ENCODE results near the gene KIAA0513.

Gene KIAA0513

DNA sequence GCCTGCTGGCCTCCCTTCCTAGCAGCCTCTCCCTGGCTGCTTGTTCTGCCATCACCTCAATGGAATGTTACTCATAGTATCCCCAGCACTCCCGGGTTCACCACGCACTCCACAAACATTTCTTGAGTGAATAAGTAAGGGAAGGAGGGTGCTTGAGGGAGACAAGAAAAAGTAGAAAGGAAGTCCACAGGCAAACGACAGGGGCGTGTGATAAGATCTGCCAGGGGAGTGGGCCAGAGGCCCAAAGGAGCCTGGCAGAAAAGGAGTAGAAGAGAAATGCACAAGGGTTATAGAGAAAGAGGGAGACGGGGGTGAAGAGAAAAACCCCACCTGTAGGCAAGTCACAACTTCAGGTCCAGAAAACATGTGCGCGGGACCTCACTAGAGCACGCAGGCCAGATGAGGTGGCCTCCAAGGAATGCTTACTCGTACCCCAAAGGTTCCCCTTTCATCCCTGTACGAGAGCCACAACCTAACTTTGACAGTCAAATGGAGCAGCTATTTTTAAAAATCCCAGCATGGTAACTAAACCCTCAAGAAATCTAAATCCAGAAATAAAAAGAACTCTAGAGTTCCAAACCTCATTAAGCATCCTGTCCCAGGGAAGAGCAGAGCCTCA lies 22.9 kb upstream of the KIAA0513 start:
- H3K27ac ChIP-seq (ENCODE audit: low read depth, low read length), result peak overlapping the region; percentile 94
- H3K79me2 ChIP-seq (ENCODE audit: control insufficient read depth, insufficient read depth, low read length, unreplicated experiment), result peaks cover 94% of the 10 kb centered on the region
- no peaks in the 10 kb centered on the region for H3K36me3 ChIP-seq (ENCODE audit: insufficient read depth, low read length)
- H3K4me1 ChIP-seq (ENCODE audit: control insufficient read depth, insufficient read depth, low read length, unreplicated experiment), result peaks cover 69% of the 10 kb centered on the region
- peak overlapping the region; percentile 59 for H3K4me3 ChIP-seq (ENCODE audit: low read depth, low read length)
- no peaks in the 10 kb centered on the region for H3K27me3 ChIP-seq (ENCODE audit: insufficient read depth, low read length)
- peak overlapping the region; percentile 18 for H2AFZ ChIP-seq (ENCODE audit: low read length, unreplicated experiment)

DNA sequence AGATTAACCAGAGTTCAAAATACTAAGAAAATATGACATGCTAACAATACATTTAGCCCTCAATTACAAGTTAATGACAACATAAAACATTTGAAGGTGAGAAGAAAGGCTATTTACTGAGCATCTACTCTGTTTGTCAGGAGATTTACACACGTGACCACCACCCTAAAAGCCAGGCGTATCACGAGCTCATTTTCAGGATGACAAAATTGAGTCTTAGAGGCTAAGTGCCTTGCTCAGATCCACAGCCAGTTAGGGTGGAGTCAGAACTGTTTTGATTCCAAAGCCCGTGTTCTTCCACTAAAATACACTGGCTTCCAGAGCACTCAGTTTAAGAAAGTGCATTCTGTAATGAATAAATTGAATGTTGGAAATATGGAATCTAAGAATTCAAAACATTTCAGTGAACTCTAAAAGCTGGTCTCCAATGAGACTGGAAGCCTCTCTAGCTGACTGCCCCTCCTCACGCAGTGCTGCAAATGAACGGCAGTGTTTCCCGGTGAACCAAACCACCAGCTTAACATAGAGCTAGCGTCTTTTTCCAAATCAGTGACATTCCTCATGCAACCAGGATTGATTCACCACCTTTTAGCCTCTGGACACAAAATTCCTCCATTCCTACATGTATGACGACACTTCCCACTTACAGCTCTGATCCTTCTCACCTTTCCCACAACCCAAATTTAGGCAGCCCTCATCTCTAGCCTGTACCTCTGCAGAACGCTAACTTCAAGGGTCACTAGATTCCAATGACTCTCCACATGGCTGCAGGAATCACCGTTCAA lies 22.1 kb upstream of the KIAA0513 start:
- peak overlapping the region; percentile 18 for H2AFZ ChIP-seq (ENCODE audit: low read length, unreplicated experiment)
- H3K27me3 ChIP-seq (ENCODE audit: insufficient read depth, low read length), result no peaks in the 10 kb centered on the region
- peak overlapping the region; percentile 59 for H3K4me3 ChIP-seq (ENCODE audit: low read depth, low read length)
- peaks cover 94% of the 10 kb centered on the region for H3K79me2 ChIP-seq (ENCODE audit: control insufficient read depth, insufficient read depth, low read length, unreplicated experiment)
- peak overlapping the region; percentile 94 for H3K27ac ChIP-seq (ENCODE audit: low read depth, low read length)
- peaks cover 68% of the 10 kb centered on the region for H3K4me1 ChIP-seq (ENCODE audit: control insufficient read depth, insufficient read depth, low read length, unreplicated experiment)
- H3K36me3 ChIP-seq (ENCODE audit: insufficient read depth, low read length), result no peaks in the 10 kb centered on the region

DNA sequence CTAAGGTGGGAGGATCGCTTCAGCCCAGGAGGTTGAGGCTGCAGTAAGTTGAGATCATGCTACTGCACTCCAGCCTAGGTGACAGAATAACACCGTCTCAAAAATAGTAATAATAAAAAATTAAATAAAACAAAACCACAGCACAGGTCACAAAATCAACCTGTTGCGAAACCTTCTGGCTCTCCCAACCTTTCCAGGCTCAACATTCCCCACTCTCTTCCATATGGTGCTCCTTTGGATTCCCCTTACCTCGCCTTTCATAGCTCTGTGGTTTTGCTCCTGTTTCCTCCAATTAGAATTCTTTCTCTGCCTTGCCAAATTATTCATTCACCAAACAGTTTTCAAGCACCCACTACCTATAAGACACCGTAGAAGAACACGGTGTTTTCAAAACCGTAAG lies 21.0 kb upstream of the KIAA0513 start:
- H3K4me1 ChIP-seq (ENCODE audit: control insufficient read depth, insufficient read depth, low read length, unreplicated experiment), result peaks cover 59% of the 10 kb centered on the region
- H3K4me3 ChIP-seq (ENCODE audit: low read depth, low read length), result no peak overlapping the region
- H2AFZ ChIP-seq (ENCODE audit: low read length, unreplicated experiment), result no peak overlapping the region
- H3K79me2 ChIP-seq (ENCODE audit: control insufficient read depth, insufficient read depth, low read length, unreplicated experiment), result peaks cover 91% of the 10 kb centered on the region
- H3K36me3 ChIP-seq (ENCODE audit: insufficient read depth, low read length), result no peaks in the 10 kb centered on the region
- no peak overlapping the region for H3K27ac ChIP-seq (ENCODE audit: low read depth, low read length)
- H3K27me3 ChIP-seq (ENCODE audit: insufficient read depth, low read length), result no peaks in the 10 kb centered on the region

DNA sequence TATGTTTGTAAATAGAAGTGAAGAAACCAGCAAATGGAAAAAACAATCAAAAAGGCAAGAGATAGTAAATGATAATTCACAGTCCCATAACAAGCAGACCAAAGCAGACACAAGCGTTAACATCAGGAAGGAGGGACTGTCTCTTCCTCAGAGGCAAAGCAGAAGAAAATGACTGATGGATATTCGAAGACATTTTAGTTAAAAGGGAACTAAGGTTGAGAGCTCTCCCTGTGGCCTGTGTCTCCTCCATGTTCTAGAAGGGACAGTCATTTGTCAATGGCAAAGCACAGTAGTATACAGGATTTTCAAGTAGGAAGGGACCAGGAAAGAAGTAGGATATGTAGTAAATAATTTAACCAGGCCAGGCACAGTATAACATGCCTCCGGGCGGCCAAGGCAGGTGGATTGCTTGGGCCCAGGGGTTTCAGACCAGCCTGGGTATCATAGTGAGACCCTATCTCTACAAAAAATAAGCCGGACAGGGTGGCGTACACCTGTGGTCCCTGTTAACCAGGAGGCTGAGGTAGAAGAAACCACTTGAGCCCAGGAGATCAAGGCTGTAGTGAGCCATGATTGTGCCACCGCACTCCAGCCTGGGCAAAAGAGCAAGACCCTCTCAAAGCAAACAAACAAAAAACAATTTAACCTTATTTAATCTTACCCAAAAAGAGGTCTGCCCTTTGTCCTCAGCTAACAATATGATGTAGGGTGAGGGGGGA lies 19.9 kb upstream of the KIAA0513 start:
- H3K27me3 ChIP-seq (ENCODE audit: insufficient read depth, low read length), result no peaks in the 10 kb centered on the region
- no peak overlapping the region for H3K27ac ChIP-seq (ENCODE audit: low read depth, low read length)
- H3K79me2 ChIP-seq (ENCODE audit: control insufficient read depth, insufficient read depth, low read length, unreplicated experiment), result peaks cover 81% of the 10 kb centered on the region
- H3K4me3 ChIP-seq (ENCODE audit: low read depth, low read length), result no peak overlapping the region
- H2AFZ ChIP-seq (ENCODE audit: low read length, unreplicated experiment), result no peak overlapping the region
- no peaks in the 10 kb centered on the region for H3K36me3 ChIP-seq (ENCODE audit: insufficient read depth, low read length)
- H3K4me1 ChIP-seq (ENCODE audit: control insufficient read depth, insufficient read depth, low read length, unreplicated experiment), result peaks cover 49% of the 10 kb centered on the region

DNA sequence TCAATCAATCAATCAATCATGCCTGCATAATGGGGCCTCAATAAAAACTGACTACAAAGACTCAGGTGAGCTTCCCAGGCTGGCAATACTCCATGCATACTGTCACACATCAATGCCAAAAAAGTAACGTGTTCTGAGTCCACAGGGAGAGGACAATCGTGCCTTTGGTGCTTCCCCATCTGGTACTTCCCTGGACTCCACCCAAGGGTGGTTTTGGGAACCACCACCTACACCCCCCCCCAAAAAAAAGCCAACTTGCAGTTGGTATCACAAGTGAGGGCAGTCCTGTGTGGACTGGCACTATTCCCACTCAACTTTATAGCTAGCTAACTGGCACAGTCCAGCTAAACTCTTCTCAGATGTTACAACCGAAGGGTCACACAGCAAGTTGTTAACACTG lies 19.3 kb upstream of the KIAA0513 start:
- peaks cover 43% of the 10 kb centered on the region for H3K4me1 ChIP-seq (ENCODE audit: control insufficient read depth, insufficient read depth, low read length, unreplicated experiment)
- no peaks in the 10 kb centered on the region for H3K36me3 ChIP-seq (ENCODE audit: insufficient read depth, low read length)
- H3K27ac ChIP-seq (ENCODE audit: low read depth, low read length), result no peak overlapping the region
- no peak overlapping the region for H3K4me3 ChIP-seq (ENCODE audit: low read depth, low read length)
- H3K27me3 ChIP-seq (ENCODE audit: insufficient read depth, low read length), result no peaks in the 10 kb centered on the region
- no peak overlapping the region for H2AFZ ChIP-seq (ENCODE audit: low read length, unreplicated experiment)
- peaks cover 75% of the 10 kb centered on the region for H3K79me2 ChIP-seq (ENCODE audit: control insufficient read depth, insufficient read depth, low read length, unreplicated experiment)

DNA sequence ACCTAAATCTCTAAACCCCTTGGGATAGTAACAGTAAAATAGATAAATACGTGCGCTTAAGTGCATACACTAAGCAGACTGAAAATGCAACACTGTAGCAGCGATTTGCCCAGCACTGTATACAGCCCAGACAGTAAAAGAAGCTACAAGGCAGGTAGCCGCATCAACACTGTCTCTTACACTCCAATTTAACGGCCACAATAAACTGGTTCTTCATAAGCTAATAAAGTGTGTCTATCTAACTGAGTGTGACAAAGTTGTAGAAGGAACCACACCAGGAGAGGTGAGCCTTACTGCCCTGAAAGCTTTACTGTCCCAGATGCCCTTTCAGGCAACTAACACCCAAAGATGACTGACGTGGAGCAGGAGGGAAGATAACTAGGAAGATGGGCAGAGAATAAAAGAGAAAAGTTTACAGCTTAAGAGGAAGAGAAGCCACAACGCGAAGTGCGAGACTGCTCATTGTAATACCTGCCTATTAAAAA lies 17.1 kb upstream of the KIAA0513 start:
- Histone ChIP-seq H3K27ac (ENCODE audit: low read depth, low read length) (peak overlapping the region; percentile 90), H3K4me3 (ENCODE audit: low read depth, low read length) (peak overlapping the region; percentile 91), H3K36me3 (ENCODE audit: insufficient read depth, low read length) (no peaks in the 10 kb centered on the region), H3K27me3 (ENCODE audit: insufficient read depth, low read length) (no peaks in the 10 kb centered on the region), H3K4me1 (ENCODE audit: control insufficient read depth, insufficient read depth, low read length, unreplicated experiment) (peaks cover 22% of the 10 kb centered on the region), H3K79me2 (ENCODE audit: control insufficient read depth, insufficient read depth, low read length, unreplicated experiment) (peaks cover 53% of the 10 kb centered on the region), H2AFZ (ENCODE audit: low read length, unreplicated experiment) (no peak overlapping the region)

DNA sequence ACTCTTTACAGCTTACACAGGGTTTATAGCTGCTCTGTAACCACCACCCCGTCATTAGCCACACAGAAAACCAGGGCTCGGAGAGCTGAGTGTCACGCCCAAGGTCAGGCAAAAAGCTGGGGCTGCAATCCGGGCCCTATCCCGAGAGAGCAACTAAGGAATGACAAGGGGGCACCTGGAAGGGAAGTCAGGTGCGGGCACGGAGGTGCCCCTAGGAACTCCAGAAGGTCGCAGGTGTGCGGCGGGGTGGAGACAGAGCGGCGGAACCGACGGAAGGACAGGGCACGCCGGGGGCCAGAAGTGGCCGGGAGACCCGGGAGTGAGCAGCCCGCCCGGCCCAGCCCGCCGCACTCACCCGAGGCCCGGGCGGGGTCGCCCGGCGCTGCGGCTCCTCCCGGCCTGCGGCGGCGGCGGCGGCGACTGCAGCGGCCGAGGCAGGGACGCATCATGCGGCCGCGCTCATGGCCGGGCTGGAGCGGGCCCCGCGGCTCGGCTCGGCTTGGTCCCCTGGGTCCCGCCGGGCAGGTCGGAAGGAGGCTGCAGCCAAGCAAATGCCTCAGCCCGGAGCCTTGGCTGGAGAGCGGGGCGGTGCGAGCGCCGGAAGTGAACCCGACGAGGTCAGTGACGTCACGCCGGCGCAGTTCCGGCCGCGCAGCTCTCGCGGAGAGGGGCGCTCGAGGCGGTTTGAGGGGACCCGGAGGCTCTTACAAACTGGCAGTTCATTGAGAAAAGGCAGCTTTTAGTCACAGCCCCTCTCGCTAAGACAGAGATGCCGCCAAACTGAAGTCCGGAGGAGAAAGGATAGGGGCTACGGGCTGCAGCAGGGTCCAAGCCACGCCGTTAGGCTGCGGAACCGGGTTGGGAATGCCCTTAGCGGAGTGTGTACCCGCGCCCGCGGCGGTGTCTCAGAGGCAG lies 16.4 kb upstream of the KIAA0513 start, which contains the start of gene ZDHHC7:
ZDHHC7 (minus strand) TSS at position 605 of the 915 bp plus-strand sequence. CDS start 20,917 bp downstream, outside the sequence.
- peak within 1 kb of the TSS; percentile 91 for H3K4me3 ChIP-seq (ENCODE audit: low read depth, low read length)
- no peaks in the 10 kb centered on the region for H3K36me3 ChIP-seq (ENCODE audit: insufficient read depth, low read length)
- H3K27ac ChIP-seq (ENCODE audit: low read depth, low read length), result peak within 1 kb of the TSS; percentile 90
- H2AFZ ChIP-seq (ENCODE audit: low read length, unreplicated experiment), result peak within 1 kb of the TSS; percentile 34
- H3K79me2 ChIP-seq (ENCODE audit: control insufficient read depth, insufficient read depth, low read length, unreplicated experiment), result peaks cover 47% of the 10 kb centered on the region
- no peaks in the 10 kb centered on the region for H3K27me3 ChIP-seq (ENCODE audit: insufficient read depth, low read length)
- H3K4me1 ChIP-seq (ENCODE audit: control insufficient read depth, insufficient read depth, low read length, unreplicated experiment), result peaks cover 20% of the 10 kb centered on the region

DNA sequence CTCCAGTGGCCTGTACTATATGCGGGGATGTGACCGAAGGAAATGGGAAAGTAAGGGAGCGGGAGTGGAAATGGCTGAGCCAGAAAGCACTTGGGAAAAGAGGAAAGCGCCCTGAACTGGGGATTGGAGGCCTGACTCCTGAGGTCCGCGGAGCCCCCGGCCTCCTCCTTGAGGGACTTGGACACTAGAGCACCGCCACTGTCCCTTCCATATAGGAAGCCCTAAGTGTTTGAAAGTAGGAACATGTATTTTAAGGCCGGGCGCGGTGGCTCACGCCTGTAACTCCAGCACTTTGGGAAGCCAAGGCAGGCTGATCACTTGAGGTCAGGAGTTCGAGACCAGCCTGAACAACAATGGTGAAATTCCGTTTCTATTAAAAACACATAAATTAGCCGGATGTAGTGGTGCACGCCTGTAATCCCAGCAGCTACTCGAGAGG lies 15.7 kb upstream of the KIAA0513 start:
- H2AFZ ChIP-seq (ENCODE audit: low read length, unreplicated experiment), result peak overlapping the region; percentile 34
- H3K27ac ChIP-seq (ENCODE audit: low read depth, low read length), result peak overlapping the region; percentile 90
- peak overlapping the region; percentile 91 for H3K4me3 ChIP-seq (ENCODE audit: low read depth, low read length)
- H3K36me3 ChIP-seq (ENCODE audit: insufficient read depth, low read length), result no peaks in the 10 kb centered on the region
- no peaks in the 10 kb centered on the region for H3K27me3 ChIP-seq (ENCODE audit: insufficient read depth, low read length)
- H3K4me1 ChIP-seq (ENCODE audit: control insufficient read depth, insufficient read depth, low read length, unreplicated experiment), result peaks cover 17% of the 10 kb centered on the region
- peaks cover 41% of the 10 kb centered on the region for H3K79me2 ChIP-seq (ENCODE audit: control insufficient read depth, insufficient read depth, low read length, unreplicated experiment)

DNA sequence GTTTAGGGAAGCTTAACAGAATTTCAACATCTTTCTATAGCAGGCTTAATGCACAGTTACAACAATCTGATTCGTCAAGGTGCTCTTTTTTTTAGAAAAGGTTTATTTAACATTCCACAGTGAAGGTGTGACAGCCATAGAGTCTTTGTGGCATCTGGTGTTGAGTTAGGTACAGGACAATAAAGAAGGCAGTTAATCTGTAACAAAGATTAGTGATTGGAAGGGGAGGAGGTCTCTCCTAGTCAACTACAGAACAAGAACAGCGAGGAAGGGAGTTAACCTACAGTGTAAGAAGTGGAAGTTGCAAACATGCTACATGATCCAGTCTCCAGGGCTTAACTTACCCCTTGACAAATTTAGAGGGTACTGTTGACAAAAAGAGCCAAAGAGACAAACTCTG lies 13.3 kb upstream of the KIAA0513 start:
- Histone ChIP-seq H2AFZ (ENCODE audit: low read length, unreplicated experiment) (no peak overlapping the region), H3K79me2 (ENCODE audit: control insufficient read depth, insufficient read depth, low read length, unreplicated experiment) (peaks cover 19% of the 10 kb centered on the region), H3K27me3 (ENCODE audit: insufficient read depth, low read length) (no peaks in the 10 kb centered on the region), H3K27ac (ENCODE audit: low read depth, low read length) (no peak overlapping the region), H3K4me1 (ENCODE audit: control insufficient read depth, insufficient read depth, low read length, unreplicated experiment) (peaks cover 6% of the 10 kb centered on the region), H3K4me3 (ENCODE audit: low read depth, low read length) (no peak overlapping the region), H3K36me3 (ENCODE audit: insufficient read depth, low read length) (no peaks in the 10 kb centered on the region)

Measured in ACC112 (cell line).